GM20000 (cell line): ENCODE results near the gene NT5DC3.

ENCODE experiments used
- DNase-seq: peaks from one replicate; pipeline ENCODE4 v3.0.0; 2012; ENCODE audit warnings: low spot score
- TF ChIP-seq, protein P1 (sequence below): IDR thresholded peaks from 2 replicates; pipeline ENCODE4 v1.5.1; 2012; ENCODE audit warnings: mild to moderate bottlenecking, control low read depth; ENCODE audit errors: extremely low read depth, missing control alignments

The NT5DC3 gene

DNA sequence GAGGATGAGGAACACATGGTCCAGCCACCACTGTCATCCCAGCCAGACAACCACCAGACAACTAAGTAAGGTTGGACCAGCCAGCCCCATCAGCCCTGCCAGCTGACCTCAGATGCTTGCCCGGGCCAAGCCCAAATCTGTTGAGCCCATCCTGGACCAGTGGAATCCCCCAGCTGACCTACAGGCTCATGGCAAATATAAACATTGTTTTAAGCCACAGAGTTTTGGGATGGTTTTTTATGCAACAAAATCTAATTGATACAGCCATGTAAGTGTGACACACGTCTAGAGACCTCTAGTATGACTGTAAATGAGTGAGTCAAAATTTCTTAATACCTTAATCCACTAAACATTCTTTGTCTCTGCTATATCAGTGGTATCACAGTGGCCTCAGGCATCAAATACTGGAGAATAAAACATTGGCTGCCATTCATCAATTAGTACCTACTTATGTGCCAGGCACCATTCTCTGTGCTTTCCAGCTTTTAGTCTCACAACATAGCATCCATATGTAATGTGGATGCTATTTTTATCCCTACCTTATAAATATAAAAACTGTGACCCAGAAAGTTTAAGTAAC lies 24.2 kb upstream of the NT5DC3 start:
- DNase-seq: no peak
- TF ChIP-seq, protein P1, sequence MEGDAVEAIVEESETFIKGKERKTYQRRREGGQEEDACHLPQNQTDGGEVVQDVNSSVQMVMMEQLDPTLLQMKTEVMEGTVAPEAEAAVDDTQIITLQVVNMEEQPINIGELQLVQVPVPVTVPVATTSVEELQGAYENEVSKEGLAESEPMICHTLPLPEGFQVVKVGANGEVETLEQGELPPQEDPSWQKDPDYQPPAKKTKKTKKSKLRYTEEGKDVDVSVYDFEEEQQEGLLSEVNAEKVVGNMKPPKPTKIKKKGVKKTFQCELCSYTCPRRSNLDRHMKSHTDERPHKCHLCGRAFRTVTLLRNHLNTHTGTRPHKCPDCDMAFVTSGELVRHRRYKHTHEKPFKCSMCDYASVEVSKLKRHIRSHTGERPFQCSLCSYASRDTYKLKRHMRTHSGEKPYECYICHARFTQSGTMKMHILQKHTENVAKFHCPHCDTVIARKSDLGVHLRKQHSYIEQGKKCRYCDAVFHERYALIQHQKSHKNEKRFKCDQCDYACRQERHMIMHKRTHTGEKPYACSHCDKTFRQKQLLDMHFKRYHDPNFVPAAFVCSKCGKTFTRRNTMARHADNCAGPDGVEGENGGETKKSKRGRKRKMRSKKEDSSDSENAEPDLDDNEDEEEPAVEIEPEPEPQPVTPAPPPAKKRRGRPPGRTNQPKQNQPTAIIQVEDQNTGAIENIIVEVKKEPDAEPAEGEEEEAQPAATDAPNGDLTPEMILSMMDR: no peak

DNA sequence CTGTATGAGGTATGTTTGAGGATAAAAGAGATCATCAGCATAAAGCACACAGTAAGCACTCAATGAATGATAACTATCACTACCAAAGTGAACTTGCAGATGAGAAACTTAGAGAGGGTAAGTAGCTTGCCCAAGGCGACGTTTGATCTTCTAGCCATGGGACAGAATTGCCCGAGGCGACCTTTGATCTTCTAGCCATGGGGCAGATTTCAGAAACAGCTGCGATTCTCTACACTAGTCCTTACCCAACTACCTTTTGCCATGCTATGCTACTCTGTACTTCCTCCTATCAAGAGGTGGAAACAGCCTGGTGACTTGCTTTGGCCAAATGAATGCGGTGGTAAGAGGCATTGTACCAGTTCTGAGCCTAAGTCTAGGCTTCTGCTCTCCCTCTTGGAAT lies 23.7 kb upstream of the NT5DC3 start:
- TF ChIP-seq, protein P1: no peak

DNA sequence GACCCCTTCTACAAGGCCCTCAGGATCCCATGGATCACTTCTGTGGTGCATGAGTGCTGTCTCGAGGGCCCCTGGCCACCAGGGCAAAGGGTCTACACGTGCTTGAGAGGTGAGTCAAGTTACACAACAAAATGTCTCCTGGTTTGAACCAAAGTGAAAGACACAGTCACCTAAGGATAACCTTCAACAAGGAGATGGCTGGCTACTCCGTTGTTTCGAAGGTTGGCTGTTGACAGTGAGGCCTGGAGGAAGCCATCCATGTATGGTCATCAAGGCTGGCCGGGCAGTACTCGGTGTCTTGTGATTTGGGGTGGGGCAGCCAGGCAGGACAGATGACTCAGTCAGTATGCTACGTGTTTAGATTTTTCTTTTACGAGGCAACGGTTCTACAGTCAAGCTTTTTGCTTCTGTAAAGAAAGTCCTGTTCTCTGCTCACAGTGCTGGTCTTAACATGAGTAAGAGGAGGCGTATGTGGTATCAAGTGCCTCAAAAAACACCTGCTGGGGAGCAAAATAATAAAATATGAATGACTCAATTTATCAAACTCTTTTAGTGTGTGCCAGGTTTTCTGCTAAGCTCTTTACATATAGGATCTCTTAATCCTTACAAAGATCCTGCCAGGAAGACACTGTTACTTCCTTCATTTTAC lies 18.0 kb upstream of the NT5DC3 start:
- DNase-seq: no peak

More for the DNA sequence above, 23.7 kb upstream of the NT5DC3 start:
- no peak for DNase-seq

DNA sequence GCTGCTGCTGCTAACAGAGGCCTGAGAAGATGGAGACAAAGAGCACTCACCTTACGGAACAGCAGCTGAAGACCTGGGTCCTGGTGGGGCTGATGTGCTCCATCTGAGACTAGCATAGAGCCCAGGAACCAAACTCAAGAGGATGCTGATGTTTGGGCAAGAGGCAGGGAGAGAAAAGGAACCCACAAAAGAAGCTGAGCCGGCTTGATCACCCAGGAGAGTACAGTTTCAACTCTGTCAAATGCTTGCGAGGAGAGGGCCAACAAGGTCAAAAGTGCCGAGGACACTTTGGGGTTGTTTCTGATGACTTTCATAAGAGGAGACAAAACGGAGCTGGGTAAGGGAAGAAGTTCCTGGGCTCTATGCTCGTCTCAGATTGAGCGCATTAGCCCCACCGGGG lies 17.3 kb upstream of the NT5DC3 start:
- DNase-seq: no peak

More for the DNA sequence above, 18.0 kb upstream of the NT5DC3 start:
- TF ChIP-seq, protein P1: no peak

DNA sequence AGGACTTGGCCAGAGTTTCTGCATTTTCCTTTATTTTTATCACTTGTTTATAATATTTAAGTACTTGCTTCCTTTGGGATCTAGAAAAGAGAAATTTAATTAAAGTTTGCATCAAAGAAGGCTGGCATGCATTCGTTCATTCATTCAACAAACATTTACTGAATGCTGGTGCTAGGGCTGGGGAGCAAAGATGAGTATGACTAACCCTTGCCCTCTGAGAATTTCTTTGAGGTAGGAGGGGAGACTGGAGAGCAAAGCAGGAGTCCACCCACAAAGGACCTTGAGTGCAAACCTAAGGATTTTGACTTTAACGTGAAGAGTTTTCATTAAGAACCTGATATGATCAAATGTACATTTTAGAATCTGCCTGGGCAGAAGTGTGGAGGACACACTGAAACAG lies 16.1 kb upstream of the NT5DC3 start:
- TF ChIP-seq, protein P1: no peak
- no peak for DNase-seq

More for the DNA sequence above, 17.3 kb upstream of the NT5DC3 start:
- TF ChIP-seq, protein P1: no peak

DNA sequence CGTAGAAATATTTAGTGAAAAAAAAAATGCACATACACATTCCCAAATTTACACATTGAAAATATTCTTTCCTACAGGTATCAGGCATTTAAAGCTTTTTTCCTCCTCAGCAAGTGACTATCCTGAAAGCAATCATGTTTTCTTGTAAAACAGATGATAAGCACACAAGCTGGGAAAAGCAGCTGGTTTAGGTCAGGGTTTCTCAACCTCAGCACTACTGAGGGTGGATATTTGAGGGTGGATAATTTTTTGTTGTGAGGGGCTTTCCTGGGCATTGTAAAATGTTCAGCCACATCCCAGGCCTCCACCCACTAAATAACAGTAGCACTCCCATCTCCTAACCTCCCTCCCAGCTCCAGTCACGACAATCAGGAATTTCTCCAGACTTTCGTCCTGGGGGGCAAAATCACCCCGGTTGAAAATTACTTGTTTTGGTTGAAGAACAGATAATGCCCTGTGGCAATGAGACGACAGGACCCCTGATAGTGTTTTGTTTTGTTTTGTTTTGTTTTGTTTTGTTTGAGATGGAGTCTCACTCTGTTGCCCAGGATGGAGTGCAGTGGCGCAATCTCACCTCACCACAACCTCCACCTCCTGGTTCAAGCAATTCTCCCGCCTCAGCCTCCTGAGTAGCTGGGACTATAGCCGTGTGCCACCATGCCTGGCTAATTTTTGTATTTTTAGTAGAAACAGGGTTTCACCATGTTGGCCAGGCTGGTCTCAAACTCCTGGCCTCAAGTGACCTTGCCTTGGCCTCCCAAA lies 15.0 kb upstream of the NT5DC3 start:
- no peak for DNase-seq
- TF ChIP-seq, protein P1: no peak

DNA sequence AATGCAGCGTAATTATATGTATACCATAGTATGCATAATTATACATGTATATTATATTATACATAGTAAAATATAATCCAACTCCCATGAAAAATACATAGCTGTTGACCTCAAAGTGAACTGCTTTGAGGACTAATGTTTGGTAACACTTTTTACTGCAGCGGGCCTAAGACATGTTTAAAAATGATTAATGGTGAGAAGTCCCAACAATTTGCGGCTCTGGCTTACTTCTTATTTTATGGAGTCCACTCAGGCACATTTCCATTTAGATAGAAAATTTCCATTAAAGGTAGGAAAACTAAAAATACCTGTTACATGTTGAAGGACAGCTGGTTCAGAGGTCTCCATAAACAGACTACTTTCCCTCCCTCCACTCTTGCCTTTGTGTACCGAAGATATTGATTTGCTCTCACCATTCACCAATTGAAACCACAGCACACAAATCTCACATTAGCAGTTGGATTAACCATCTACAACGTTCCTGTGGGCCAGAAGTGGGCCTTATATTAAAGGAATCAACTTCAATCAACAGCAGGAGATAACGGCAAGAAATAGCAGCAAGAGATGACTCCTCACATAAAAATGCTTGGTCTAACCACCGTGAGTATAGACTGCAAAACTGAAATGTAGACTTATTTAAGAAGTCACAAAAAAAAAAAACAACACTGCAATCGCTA lies 14.1 kb upstream of the NT5DC3 start:
- no peak for DNase-seq
- TF ChIP-seq, protein P1: no peak
